Fibroblast of skin of right biceps (primary cell): ENCODE results near the gene RORB.
"Not testable (repeated sequence)": the region's sequence is repeated elsewhere in the genome, so short reads cannot be mapped to it uniquely, and the experiment has no call there.

Experiments used
- DNase-seq: peaks from one replicate; pipeline ENCODE4 v3.0.0-alpha.2; 2013

RORB gene

GRCh38 chr9:74517188-74517587, 20.1 kb downstream of the RORB start:
- no peak for DNase-seq

GRCh38 chr9:74519419-74519818, 22.3 kb downstream of the RORB start:
- DNase-seq, result no peak

GRCh38 chr9:74521009-74521408, 23.9 kb downstream of the RORB start:
- DNase-seq, result peak; percentile 10

GRCh38 chr9:74524289-74524688, 27.2 kb downstream of the RORB start:
- DNase-seq, result no peak

- no peak for DNase-seq
These were observed 29.1 kb downstream of the RORB start for GRCh38 chr9:74526215-74526614.

- no peak for DNase-seq
These were observed 30.6 kb downstream of the RORB start for GRCh38 chr9:74527718-74528117.

GRCh38 chr9:74528207-74528606, 31.1 kb downstream of the RORB start:
- no peak for DNase-seq

- not testable (repeated sequence) for DNase-seq
These were observed 33.3 kb downstream of the RORB start for GRCh38 chr9:74530458-74530857.

GRCh38 chr9:74533253-74533652, 36.1 kb downstream of the RORB start:
- no peak for DNase-seq

GRCh38 chr9:74534841-74535240, 37.7 kb downstream of the RORB start:
- no peak for DNase-seq

- no peak for DNase-seq
These were observed 46.0 kb downstream of the RORB start for GRCh38 chr9:74543145-74543544.

GRCh38 chr9:74551266-74551665, 54.1 kb downstream of the RORB start:
- no peak for DNase-seq

- no peak for DNase-seq
These were observed 57.8 kb downstream of the RORB start for GRCh38 chr9:74554751-74555419.

GRCh38 chr9:74555565-74555964, 58.4 kb downstream of the RORB start:
- DNase-seq, result no peak

GRCh38 chr9:74556685-74557084, 59.5 kb downstream of the RORB start:
- DNase-seq, result peak; percentile 2

- no peak for DNase-seq
These were observed 60.4 kb downstream of the RORB start for GRCh38 chr9:74557571-74557970.

GRCh38 chr9:74562611-74563010, 65.5 kb downstream of the RORB start:
- no peak for DNase-seq

- peak; percentile 26 for DNase-seq
These were observed 73.9 kb downstream of the RORB start for GRCh38 chr9:74570879-74571512.

GRCh38 chr9:74573640-74574191, 76.6 kb downstream of the RORB start:
- no peak for DNase-seq

GRCh38 chr9:74576176-74576575, 79.0 kb downstream of the RORB start:
- DNase-seq, result no peak

- DNase-seq, result no peak
These were observed 80.8 kb downstream of the RORB start for GRCh38 chr9:74577956-74578355.

GRCh38 chr9:74589576-74589975, 92.4 kb downstream of the RORB start:
- DNase-seq, result no peak

- no peak for DNase-seq
These were observed 98.2 kb downstream of the RORB start for GRCh38 chr9:74595286-74595685.

- no peak for DNase-seq
These were observed 101.7 kb downstream of the RORB start for GRCh38 chr9:74598874-74599273.
